Adrenal gland (tissue), 5 donors: ENCODE data around the gene TMEM150C.

Source experiments
- CTCF ChIP-seq, 6 experiments: fragments of 450-650 bp in 4 of 6; fragments of 200-600 bp in 2 of 6; sonication (generic) in 1 of 6; IDR thresholded peaks; 1 replicate in 5 of 6; 2 replicates in 1 of 6; pipeline versions ENCODE4 v1.5.1 to v1.8.0; 2016 to 2021; ENCODE audit warnings: antibody characterized with exemption in 6 of 6, mild to moderate bottlenecking in 2 of 6, moderate library complexity in 1 of 6
- POLR2A ChIP-seq, 2 donors: fragments of 450-650 bp; IDR thresholded peaks; one replicate each; pipeline ENCODE4 v1.6.1; 2017; ENCODE audit warnings: antibody characterized with exemption in 2 of 2, mild to moderate bottlenecking in 2 of 2, moderate library complexity in 1 of 2
- donor health status: DM: no; HTN: no; CAD: no.

- TF ChIP-seq POLR2A (IDR thresholded peaks at IDR 0.05) (no peak), CTCF (IDR thresholded peaks at IDR 0.05) (no peak)
Observed at GRCh38 chr4:82433791-82434190, 128.0 kb downstream of the TMEM150C start.
